Panc1 (cell line): ENCODE measurements around the gene FAM221B.

Experiments used
- POLR2AphosphoS5 ChIP-seq: IDR thresholded peaks from 2 replicates; pipeline ENCODE4 v1.6.1; 2012; ENCODE audit warnings: mild to moderate bottlenecking, low read depth, low read length, moderate library complexity
- SIN3A ChIP-seq: IDR thresholded peaks from 2 replicates; pipeline ENCODE4 v1.6.1; 2012; ENCODE audit warnings: low read depth, mild to moderate bottlenecking, low read length, moderate library complexity, borderline replicate concordance; ENCODE audit not compliant: insufficient read depth
- TF ChIP-seq, protein P1 (sequence below): fragments of 450-650 bp; IDR thresholded peaks from 2 replicates; pipeline ENCODE4 v1.5.1; 2017; ENCODE audit warnings: mild to moderate bottlenecking
- TF ChIP-seq, protein P2 (sequence below), 2 experiments: IDR thresholded peaks; 2 replicates each; pipeline ENCODE4 v1.6.1; 2011 to 2012; ENCODE audit warnings: low read depth in 2 of 2, control low read depth in 1 of 2, low read length in 1 of 2, mild to moderate bottlenecking in 1 of 2, moderate library complexity in 1 of 2; ENCODE audit not compliant: insufficient read depth in 1 of 2

DNA sequence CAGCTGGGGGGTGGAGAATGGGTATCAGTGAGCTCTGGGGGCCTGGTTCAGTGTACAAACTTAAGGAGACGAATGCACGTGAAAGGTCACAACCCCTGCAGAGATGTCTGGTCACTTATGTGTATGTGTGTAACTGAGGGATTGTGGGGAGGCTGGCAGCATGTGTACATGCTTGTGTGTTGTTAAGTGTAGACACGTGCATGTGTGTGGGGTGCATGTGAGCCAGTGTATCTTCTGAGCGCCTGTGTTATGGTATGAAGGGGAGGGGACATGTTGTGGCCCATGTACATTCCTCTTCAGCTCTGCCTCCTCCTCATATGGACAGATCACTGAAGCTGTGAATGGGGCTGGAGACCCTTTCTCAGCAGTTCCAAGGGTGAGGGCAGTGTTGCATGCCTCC is 2.5 kb upstream of the FAM221B start:
- TF ChIP-seq, protein P1, sequence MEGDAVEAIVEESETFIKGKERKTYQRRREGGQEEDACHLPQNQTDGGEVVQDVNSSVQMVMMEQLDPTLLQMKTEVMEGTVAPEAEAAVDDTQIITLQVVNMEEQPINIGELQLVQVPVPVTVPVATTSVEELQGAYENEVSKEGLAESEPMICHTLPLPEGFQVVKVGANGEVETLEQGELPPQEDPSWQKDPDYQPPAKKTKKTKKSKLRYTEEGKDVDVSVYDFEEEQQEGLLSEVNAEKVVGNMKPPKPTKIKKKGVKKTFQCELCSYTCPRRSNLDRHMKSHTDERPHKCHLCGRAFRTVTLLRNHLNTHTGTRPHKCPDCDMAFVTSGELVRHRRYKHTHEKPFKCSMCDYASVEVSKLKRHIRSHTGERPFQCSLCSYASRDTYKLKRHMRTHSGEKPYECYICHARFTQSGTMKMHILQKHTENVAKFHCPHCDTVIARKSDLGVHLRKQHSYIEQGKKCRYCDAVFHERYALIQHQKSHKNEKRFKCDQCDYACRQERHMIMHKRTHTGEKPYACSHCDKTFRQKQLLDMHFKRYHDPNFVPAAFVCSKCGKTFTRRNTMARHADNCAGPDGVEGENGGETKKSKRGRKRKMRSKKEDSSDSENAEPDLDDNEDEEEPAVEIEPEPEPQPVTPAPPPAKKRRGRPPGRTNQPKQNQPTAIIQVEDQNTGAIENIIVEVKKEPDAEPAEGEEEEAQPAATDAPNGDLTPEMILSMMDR = no peak
- no peak for TF ChIP-seq SIN3A
- TF ChIP-seq POLR2AphosphoS5 = no peak
- TF ChIP-seq, protein P2, sequence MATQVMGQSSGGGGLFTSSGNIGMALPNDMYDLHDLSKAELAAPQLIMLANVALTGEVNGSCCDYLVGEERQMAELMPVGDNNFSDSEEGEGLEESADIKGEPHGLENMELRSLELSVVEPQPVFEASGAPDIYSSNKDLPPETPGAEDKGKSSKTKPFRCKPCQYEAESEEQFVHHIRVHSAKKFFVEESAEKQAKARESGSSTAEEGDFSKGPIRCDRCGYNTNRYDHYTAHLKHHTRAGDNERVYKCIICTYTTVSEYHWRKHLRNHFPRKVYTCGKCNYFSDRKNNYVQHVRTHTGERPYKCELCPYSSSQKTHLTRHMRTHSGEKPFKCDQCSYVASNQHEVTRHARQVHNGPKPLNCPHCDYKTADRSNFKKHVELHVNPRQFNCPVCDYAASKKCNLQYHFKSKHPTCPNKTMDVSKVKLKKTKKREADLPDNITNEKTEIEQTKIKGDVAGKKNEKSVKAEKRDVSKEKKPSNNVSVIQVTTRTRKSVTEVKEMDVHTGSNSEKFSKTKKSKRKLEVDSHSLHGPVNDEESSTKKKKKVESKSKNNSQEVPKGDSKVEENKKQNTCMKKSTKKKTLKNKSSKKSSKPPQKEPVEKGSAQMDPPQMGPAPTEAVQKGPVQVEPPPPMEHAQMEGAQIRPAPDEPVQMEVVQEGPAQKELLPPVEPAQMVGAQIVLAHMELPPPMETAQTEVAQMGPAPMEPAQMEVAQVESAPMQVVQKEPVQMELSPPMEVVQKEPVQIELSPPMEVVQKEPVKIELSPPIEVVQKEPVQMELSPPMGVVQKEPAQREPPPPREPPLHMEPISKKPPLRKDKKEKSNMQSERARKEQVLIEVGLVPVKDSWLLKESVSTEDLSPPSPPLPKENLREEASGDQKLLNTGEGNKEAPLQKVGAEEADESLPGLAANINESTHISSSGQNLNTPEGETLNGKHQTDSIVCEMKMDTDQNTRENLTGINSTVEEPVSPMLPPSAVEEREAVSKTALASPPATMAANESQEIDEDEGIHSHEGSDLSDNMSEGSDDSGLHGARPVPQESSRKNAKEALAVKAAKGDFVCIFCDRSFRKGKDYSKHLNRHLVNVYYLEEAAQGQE (IDR thresholded peaks at IDR 0.05; ENCODE audit: insufficient read depth in 1 of 2, low read depth in 2 of 2, low read length in 1 of 2) = no peak
